HG03095 (cell line): ENCODE measurements around the gene TIGD6.
"Not testable (repeated sequence)": the region's sequence is repeated elsewhere in the genome, so short reads cannot be mapped to it uniquely, and the experiment has no call there.

ENCODE experiments used
- ATAC-seq: cut with Tn5 transposase; IDR thresholded peaks from one replicate; pipeline ENCODE4 v1.9.1; 2021; ENCODE audit warnings: moderate library complexity; ENCODE audit not compliant: unreplicated experiment

Gene TIGD6

DNA sequence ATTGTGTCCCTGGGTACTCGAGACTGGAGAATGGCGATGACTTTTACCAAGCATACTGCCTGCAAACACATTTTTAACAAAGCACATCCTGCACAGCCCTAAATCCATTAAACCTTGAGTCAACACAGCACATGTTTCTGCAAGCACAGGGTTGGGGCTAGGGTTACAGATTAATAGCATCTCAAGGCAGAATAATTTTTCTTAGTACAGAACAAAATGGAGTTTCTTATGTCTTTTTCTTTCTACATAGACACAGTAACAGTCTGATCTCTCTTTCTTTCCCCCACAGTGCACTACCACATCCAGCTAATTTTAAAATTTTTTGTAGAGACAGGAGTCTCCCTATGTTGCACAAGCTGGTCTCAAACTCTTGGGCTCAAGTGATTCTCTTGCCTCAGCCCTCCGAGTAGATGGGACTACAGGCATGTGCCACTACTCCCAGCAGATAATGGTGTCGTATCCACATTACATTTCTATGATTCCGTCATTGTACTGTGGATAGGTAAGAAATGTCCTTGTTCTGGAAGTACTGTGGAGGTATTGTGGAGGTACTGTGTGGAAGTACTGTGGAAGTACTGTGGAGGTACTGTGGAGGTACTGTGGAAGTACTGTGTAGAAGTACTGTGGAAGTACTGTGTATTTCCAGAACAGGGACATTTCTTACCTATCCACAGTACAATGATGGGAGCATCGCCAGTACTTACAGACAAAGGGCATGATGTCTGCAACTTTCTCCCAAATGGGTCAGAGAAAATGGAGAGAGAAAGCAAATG lies 57.1 kb downstream of the TIGD6 start:
- ATAC-seq: not testable (repeated sequence)
